Posterior vena cava (tissue), 2 donors: Measurements from ENCODE around the gene FAM43B. TPM values are rescaled to one million over a fixed set of nuclear protein-coding genes. Genes with fewer than 3 reads are reported as not detected.

Experiments used
- DNase-seq: peaks from one replicate; pipeline ENCODE4 v3.0.0-alpha.2; 2020; ENCODE audit warnings: low spot score
- intact Hi-C, 2 donors: fragments of 100-400 bp; cut with DNase I; formaldehyde crosslinking; loops; one replicate each; pipeline versions ENCODE4 v1.14.1 to v1.14.2; 2022 to 2023
- total RNA-seq, 2 donors: library from RNA; stranded (reverse); fragmentation: NEBNext Ultra II Directional; extraction: Animal tissue kit (Norgen Biotek cat#: 25700); gene quantifications; one replicate each; pipeline ENCODE4 v1.2.1, GENCODE V29; 2021
- donor health status: DM: yes; HTN: yes; CAD: no.
- donor health status: DM: yes; HTN: yes; CAD: no.

Gene FAM43B
- total RNA-seq, 2 donors from 2014 or later: 1.2 to 3.9 TPM

DNA sequence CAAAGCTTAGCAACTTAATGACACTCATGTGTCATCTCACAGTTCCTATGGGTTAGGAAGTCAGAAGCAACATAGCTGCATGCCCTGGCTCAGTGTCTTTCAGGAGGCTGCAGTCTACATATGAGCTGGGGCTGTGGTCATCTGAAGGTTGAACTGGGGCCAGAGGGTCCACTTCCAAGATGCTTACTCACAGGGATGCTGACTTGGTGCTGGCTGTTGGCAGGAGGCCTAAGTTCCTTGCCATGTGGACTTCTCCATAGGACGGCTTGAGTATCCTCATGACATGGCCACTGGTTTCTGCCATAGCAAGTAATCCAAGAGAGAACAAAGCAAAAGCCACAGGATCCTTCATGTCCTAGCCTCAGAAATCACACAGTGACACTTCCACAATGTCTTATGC lies 12.1 kb upstream of the FAM43B start:
- intact Hi-C loops: no loop called here
- no peak for DNase-seq

DNA sequence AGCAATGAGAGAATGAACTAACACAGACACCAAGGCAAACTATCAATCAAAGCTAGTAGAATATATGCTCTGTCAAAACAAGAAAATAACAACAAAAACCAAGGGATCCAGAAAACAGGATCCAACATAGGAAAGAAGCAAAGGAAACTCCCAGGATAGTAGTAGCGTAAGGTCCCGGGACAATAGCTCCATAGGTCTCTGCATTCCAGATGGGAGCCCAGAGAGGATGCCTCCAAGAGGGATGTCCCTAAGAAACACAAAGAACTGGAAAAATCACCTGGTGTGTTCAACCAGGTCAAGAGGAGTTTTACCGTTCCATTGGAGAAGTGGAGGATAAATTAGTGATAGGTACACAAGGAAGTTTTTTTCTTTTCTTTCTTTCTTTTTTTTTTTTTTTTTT lies 5.7 kb upstream of the FAM43B start:
- no peak for DNase-seq
- intact Hi-C loops: no loop called here

DNA sequence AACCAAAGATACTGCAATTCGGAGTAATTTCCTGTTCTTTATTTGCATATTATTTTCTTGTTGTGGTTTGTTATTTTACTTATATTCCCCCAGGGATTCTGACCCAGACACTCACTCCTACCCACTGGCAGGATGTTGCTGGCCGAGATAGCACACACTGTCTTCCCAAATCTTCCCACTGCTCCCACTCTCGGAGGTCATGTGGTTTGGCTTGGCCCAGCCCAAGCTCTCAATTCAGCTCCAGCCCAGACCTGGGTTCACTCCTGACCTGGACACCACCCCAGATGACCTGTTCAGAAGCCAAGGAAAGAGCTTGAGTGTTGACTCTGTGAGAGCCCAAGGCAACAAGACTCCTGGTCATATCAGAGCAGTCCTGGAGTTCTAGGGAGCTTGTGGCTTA lies 1.2 kb upstream of the FAM43B start:
- peak; percentile 83 for DNase-seq
- intact Hi-C loops: no loop called here

DNA sequence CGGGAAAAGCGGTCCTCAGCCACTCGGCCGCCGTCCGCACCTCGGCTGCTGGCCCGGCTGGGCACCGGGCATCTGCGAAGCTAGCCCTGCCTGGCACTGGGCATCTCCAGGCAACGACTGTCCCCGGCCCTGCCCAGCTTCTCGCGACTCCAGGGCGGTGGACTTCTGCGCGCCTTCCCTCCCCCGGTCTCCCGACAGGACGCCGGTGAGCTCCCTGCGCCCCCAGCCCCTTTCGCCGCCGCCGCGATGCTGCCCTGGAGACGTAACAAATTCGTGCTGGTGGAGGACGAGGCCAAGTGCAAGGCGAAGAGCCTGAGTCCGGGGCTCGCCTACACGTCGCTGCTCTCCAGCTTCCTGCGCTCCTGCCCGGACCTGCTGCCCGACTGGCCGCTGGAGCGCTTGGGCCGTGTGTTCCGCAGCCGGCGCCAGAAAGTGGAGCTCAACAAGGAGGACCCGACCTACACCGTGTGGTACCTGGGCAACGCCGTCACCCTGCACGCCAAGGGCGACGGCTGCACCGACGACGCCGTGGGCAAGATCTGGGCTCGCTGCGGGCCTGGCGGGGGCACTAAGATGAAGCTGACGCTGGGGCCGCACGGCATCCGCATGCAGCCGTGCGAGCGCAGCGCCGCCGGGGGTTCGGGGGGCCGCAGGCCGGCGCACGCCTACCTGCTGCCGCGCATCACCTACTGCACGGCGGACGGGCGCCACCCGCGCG lies 514 bp downstream of the FAM43B start:
- intact Hi-C loops: no loop called here
- DNase-seq: no peak

DNA sequence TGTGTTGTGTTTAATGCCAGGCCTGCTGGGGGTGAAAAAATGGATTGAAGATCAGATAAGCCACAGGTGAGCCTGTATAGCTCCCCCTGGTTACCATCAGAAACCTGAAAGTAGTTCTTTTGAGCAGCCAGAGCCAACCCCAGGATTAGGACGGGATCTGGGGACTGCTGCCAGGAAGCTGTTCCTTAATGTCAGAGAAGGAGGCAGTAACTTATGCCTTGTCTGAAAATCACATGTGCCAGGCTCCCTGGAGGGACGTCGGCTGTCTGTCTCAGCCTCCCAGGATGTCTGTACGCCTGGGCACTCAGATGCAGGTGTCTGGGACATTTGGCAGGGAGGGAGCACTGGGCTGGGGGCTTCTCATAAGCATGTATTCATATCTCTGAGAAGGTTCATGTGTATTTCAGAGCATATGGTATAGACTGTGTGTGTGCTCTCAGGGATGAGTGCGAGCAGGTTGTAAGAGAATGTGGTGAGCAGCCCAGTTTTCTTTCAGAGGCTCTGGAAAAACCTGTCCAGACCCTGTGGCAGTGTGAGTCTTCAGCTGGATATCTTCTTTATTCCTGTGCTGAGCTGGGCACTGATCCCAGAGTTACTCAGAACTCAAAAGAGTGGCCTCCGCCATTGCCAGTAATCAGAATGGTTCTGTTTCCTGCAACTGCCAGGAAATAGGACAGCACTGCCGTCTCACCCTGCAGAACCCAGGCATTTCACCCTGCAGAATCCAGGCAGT lies 2.8 kb downstream of the FAM43B start:
- intact Hi-C loops: no loop called here
- no peak for DNase-seq

DNA sequence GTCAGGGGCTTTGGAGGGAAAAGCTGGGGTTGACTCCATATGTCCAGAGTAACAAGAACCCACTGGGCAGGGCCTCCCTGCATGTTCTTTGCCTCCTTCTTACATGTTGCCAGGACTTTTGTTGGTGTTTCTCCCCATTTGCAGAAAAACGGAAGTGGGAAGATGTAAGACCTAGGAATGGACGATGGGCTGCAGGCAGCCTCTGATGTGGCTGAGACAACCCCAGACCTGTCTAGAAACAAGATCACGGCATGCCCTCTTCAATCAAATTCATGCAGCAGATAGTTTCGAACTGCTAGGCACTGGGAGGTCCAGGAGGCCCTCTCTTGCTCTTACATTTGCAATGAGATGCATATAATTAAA lies 3.4 kb downstream of the FAM43B start:
- intact Hi-C loops: no loop called here
- DNase-seq: no peak

DNA sequence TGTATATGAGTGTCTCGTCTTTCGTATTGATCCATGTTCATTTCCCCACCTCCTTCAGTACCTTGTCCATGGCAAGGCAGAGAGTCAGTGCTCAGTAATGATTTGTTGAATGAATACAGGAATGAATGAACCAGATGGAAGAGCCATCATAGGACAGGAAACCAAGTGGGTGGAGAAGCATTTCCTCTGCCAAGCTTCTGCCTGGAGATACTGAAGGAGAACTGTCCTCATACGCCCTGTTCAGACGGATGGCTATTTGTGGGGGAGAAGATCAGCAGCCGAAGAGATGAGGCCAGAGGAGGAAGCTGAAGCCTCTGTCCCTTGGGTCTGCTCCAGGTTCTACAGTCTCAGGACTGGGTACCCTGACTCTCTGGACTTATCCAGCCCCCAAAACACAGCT lies 5.8 kb downstream of the FAM43B start:
- DNase-seq: no peak
- intact Hi-C loops: no loop called here

DNA sequence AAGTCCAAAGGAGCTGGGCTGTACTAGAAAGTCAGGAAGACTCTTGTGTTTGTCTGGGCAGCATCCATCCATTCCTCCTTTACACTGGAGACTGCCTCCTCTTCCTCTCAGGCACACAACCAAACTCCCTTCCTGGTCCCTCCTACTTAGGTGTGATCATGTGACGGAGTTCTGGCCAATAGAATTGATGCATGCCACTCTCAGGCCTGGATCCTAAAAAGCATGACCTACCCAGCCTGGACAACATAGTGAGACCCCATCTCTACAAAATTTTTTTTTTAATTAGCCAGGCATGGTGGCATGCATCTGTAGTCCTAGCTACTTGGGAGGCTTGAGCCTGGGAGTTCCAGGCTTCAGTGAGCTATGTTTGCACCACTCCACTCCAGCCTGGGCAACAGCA lies 8.6 kb downstream of the FAM43B start:
- intact Hi-C loops: no loop called here
- no peak for DNase-seq

DNA sequence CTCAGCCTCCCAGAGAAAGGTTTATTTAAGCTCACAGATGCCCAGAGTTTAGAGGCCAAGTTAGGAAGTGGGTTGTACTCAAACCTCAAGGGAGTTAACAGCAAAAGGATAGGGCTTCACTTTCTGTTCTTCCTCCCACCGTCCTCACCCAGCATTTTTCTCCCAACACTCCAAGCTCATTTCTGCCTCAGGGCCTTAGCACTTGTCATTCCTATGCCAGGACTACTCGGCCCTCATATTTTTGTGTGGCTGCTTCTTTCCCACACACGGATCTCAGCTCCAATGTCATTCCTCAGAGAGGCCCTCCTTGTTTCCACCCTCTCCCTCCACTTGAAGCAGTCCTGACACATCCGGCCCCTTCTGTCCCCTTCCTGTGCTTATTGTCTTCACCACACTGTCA lies 12.9 kb downstream of the FAM43B start:
- no peak for DNase-seq
- intact Hi-C loops: no loop called here

DNA sequence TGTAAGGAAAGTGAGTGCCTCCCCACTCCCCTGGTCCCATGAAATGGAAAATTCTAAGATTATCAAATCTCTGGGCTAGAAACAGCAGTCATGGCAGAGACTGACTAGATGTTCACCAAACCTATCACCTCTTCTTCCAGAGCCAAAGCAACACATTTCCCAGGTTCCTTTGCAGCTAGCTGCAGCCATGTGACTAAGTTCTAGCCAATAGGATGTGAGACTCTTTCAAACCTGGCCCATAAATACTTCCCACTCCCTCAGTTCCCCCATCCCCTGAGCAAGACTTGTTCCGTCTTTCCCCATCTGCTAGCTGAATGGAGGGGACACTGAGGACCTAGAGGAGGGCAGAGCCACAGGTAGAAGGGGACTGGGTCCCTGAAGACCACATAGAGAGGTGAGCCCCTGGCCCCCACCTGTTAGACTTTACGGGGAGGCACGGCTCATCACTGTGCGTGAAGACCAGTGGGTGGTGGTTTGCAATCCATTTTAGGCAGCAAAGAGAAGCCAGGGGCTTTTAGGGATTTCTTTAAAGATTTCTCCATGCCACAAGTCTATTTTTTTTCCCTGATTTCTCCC lies 17.2 kb downstream of the FAM43B start:
- intact Hi-C loops: loop anchor here in 1 of 2 donors (10.0 kb wide), 1 partner anchor 65 kb away; the partner anchor contains the start of gene PINK1
- DNase-seq: no peak

DNA sequence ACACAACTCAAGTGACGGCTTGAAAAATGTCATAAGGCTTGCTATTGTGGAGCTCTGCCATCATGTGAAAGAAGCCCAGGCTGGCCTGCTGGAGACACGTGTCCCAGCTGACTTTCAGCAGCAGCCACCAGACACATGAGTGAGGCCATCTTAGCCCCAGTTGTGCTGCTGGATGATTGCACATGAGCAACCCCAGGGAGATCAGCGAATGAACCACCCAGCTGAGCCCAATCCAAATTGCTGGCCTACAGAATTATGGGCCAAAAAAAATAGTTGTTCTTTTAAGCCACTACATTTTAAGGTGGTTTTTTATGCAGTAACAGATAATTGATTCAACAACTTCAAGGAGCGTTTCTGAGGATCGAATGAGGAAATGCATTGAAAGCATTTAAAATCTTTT lies 19.1 kb downstream of the FAM43B start:
- no peak for DNase-seq
- intact Hi-C loops: loop anchor here in 1 of 2 donors (10.0 kb wide), 1 partner anchor 63 kb away; the partner anchor contains the start of gene PINK1

DNA sequence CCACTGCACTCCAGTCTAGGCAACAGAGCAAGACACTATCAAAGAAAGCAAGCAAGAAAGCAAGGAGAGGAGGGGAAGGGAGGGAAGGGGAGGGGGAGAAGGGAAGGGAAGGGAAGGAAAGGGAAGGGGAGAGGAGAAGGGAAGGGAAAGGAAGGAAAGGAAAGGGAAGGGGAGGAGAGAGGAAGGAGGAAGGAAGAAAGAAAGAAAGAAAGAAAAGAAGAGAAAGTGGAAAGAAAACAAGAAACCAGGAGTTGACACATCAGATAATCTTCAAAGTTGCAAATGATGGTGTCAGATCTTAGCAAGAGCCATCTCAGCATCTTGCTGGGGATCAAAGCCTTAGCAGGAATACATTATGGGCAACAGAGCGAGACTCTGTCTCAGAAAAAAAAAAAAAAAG lies 21.6 kb downstream of the FAM43B start:
- DNase-seq: no peak
- intact Hi-C loops: loop anchor here in 1 of 2 donors (10.0 kb wide), 1 partner anchor 61 kb away; the partner anchor contains the start of gene PINK1

DNA sequence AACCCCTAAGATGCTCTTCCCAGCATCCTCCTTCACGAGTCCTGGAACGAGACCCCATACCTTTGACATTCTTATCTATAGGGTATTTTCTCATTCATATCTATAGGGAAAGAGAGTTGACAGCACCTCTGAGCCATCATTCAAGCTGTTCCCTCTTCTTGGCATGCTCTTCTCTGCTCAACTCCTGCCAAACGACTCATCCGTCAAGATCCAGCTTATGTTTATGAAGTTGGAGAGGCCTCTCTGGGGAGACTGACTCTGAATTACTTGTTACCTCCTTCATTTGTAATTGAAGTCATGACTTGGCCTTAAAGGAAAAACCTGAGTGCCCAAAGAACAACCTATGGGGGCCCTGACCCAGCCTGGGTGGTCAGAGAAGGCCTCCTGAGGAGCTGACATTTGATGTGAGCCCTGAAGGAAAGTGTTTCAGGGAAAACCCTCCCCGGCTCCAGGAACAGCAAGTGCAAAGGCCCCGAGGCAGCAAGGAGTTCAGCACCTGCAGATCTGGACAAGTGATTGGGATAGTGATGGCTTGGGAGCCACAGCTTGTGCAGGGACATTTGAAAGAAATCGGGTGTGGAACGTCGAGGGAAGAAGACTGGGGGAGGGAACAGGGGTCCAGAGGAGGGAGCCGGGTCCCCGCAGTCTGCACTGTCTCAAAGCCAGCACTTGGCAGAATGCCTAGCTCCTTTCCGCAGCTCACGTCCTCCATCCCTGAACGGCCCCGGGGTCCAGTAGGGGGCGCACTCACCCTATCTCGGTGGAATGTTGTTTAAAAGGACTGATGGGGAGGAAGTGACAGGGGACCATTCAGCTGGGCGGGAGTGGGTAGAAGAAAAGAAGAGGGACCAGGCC lies 22.5 kb downstream of the FAM43B start:
- intact Hi-C loops: loop anchor here (5.0 to 10.0 kb wide), 2 partner anchors 60 to 67 kb away; partner anchors contain the start of gene PINK1 (in 1 of the 2)
- DNase-seq: peak; percentile 95

DNA sequence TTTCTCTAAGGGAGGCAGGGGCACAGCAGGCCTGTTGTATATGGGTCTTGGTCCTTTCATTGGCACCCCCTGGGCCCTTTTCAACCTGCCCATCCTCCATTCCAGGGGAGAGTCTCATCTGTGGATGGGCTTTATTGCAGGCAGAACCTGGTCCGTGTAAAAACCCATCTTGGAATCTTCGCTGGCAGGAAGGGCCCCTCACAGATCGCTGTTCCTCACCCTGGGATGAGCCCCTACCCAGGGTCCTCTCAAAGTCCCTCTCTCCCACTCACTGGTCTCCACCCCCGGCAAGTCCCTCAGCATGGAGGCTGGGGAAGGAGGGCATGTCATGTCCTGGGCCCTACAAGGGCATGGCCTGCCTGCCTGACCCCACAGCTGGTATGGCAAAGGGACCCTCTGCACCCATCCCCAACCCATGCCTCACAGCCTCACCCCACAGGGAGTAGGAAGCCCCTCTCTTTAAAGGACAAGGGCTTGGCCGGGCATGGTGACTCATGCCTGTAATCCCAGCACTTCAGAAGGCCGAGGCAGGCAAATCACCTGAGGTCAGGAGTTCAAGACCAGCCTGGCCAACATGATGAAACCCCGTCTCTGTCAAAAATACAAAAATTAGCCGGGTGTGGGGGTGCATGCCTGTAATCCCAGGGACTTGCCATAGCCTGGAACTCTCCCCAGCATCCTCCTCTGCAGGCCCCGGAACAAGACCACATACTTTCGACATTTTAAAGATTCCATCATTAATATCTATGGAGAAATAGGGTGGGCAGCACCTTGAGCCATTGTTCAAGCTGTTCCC lies 23.4 kb downstream of the FAM43B start:
- no peak for DNase-seq
- intact Hi-C loops: loop anchor here (5.0 to 10.0 kb wide), 2 partner anchors 59 to 67 kb away; partner anchors contain the start of gene PINK1 (in 1 of the 2)

DNA sequence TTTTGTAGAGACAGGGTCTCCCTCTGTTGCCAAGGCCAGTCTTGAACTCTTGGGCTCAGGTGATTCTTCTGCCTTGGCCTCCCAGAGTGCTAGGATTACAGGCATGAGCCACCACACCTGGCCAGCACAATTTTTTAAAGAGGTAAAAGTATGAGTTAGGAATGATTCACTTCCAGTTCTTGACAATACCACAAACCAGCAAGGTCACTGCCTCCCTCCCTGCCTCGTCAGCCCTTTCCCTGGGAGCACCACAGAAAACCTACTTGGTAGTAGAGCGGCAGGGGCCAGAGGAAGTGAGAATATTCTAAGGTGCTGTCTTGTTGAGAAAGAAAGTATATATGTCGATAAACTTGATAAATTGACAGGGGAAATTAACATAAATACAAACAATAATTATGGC lies 25.7 kb downstream of the FAM43B start:
- intact Hi-C loops: loop anchor here (5.0 to 10.0 kb wide), 2 partner anchors 57 to 64 kb away; partner anchors contain the start of gene PINK1 (in 1 of the 2)

DNA sequence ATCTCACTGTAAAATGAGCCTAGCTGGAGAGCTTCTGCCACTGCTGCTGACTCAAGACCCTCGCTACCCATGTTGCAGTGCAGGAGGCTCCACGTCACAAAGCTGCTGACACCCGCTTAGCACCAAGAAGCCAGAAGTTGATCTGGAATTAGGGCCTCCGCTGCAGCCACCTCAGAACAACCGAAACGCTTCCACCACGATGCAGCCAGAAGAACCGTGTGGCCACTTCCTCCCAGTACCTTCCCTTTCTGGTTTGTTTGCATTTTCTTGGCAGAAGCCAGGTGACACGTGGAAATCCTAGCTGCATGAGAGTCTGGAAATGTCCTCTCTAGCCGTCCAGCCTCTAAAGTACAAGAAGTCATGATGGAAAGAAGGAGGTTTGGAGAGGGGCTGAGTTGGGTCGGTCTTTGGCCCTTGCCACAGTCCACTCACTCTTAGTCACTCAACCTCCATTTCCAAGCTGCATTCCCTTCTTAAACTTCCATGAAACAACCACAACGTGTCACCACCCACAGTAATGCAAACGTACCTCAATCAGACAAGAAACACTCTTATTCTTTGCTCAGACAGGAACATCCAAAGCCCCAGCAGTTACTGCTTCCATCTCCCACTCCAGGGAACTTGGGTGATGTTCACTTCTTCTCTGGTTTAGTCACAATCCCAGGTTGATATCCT lies 26.5 kb downstream of the FAM43B start:
- intact Hi-C loops: loop anchor here (5.0 to 10.0 kb wide), 2 partner anchors 56 to 63 kb away; partner anchors contain the start of gene PINK1 (in 1 of the 2)
- no peak for DNase-seq

More for the DNA sequence above, 25.7 kb downstream of the FAM43B start:
- no peak for DNase-seq

DNA sequence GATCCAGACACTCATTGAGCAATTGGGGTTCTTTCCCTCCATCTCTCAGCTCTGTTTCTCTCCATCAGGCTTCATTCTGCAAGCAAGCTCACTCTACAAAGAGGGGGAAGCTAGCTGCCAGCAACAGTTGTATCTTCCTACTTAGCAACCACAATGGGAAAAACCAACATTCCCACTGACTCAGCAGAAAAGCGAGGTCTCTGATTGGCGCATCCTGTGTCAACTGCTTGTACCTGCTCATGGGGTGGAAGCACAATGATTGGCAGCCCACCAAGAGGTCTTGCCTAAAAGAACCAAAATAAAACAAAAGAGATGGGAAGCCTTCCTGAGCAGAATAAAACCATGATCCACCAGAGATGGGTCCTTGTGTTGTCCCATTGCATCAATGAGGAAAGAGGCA lies 32.5 kb downstream of the FAM43B start:
- DNase-seq: no peak
- intact Hi-C loops: no loop called here
